Measurements from ENCODE around the gene RAX2.
"Not testable (repeated sequence)": the region's sequence is repeated elsewhere in the genome, so short reads cannot be mapped to it uniquely, and the experiment has no call there.

Gene RAX2

GRCh38 chr19:3757705-3758104 lies 14.3 kb downstream of the RAX2 start:
- not testable (repeated sequence) for DNase-seq

GRCh38 chr19:3753631-3754410 lies 18.2 kb downstream of the RAX2 start:
- no peak for DNase-seq

GRCh38 chr19:3752492-3752891 lies 19.5 kb downstream of the RAX2 start:
- no peak for DNase-seq

GRCh38 chr19:3751236-3751635 lies 20.8 kb downstream of the RAX2 start:
- no peak for DNase-seq

DNA sequence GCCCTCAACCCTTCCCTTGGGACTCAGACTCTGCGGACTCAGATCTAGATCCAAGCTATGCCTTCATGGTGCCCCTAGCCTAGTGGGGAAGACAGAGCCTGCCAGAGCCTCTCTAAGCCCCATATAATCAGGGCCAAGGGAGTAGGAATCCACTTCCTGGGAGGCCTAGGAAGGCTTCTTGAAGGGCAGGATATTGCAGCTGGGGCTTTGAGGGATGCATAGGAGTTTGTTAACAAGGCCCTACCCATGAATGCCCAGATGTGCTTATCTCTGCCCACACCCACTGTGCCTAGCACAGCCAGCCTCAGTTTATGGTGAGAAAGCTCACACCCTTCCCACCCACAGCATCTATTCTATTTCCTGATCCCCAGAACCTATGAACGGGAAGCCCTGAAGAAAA lies 21.8 kb downstream of the RAX2 start:
- no peak for DNase-seq

- DNase-seq: no peak
Observed at GRCh38 chr19:3748965-3749364, 23.1 kb downstream of the RAX2 start.

- no peak for DNase-seq
Observed at GRCh38 chr19:3746371-3747056, 25.5 kb downstream of the RAX2 start.

- no peak for DNase-seq
Observed at GRCh38 chr19:3745363-3746045, 26.5 kb downstream of the RAX2 start.

GRCh38 chr19:3743486-3743885 lies 28.5 kb downstream of the RAX2 start:
- DNase-seq: no peak

DNA sequence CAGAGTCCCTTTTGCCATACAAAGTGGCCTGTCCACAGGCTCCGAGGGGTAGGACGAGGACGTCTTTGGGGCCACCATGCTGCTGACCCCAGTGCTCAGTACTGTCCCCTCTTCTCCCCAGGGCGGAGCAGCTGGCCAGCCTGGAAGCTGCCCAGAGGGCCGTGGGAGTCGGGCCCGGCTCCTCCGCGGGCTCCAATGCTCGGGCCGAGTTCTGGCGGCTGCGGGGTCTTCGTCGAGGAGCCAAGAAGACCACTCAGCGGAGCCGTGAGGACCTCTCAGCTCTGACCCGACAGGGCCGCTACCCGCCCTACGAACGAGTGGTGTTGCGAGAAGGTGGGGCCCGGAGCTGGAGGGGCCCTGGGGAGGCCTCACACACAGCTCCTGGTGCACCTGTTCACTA lies 31.6 kb downstream of the RAX2 start:
- no peak for DNase-seq

DNA sequence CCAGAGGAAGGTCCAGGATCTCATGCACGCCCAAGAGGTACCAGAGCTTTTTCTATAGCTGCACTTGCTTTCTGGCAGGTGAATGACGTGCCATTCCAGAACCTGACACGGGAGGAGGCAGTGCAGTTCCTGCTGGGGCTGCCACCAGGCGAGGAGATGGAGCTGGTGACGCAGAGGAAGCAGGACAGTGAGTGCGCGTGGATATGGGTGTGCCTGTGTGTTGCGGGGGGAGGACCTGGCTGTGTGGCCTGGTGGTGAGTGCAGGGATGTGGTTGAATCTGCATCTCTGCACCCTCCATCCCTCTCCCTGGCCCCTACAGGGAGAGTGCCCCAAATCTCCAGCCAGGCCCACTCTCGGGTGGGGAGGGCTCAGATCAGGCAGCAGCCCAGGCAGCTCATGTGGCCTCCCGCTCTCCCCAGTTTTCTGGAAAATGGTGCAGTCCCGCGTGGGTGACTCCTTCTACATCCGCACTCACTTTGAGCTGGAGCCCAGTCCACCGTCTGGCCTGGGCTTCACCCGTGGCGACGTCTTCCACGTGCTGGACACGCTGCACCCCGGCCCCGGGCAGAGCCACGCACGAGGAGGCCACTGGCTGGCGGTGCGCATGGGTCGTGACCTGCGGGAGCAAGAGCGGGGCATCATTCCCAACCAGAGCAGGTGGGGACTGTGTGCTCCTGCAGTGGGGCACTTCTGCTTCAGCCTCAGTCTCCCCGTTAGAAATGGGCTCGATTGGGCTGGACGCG lies 33.4 kb downstream of the RAX2 start:
- no peak for DNase-seq

- DNase-seq: no peak
Observed at GRCh38 chr19:3737487-3738205, 34.4 kb downstream of the RAX2 start.

- DNase-seq: no peak
Observed at GRCh38 chr19:3736106-3736724, 35.8 kb downstream of the RAX2 start.

DNA sequence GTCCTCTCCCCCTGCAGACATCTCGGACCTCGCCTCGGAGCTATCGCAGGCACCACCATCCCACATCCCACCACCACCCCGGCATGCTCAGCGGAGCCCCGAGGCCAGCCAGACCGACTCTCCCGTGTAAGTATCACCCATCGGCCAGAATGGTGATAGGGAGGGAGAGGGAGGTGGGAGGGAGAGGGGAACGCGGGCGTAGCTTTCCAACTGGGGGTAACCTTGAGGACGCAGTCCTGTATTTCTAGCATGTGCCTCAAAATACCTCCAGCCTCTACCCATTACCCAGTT lies 37.8 kb downstream of the RAX2 start:
- no peak for DNase-seq

DNA sequence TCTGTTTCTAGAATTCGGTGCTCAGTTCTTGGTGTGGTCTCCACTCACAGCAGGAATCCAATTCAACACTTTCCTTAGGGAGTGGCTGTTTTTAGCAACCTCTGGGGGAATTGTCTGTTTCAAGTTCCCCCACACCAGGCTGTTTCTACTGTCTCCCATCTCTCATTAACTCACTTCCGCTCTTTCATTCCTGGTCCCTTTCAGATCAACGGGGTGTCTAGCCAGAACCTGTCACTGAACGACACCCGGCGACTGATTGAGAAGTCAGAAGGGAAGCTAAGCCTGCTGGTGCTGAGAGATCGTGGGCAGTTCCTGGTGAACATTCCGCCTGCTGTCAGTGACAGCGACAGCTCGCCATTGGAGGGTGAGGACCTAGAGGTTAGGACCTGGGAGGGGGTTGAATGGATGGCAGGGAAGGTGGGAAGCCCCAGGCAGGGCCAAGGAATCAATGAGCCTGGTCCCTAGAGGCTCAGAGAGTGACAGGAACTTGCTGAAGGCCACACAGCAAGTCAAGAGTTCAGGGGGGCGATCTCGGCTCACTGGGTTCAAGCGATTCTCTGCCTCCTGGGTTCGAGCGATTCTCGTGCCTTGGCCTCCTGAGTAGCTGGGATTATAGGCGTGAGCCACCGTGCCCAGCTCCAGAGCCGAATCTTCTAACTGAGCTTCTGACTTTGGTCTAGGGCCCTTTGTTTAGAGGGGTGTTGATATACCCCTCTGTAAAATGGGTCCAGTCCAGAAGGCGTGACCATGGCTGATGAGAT lies 38.3 kb downstream of the RAX2 start:
- no peak for DNase-seq

DNA sequence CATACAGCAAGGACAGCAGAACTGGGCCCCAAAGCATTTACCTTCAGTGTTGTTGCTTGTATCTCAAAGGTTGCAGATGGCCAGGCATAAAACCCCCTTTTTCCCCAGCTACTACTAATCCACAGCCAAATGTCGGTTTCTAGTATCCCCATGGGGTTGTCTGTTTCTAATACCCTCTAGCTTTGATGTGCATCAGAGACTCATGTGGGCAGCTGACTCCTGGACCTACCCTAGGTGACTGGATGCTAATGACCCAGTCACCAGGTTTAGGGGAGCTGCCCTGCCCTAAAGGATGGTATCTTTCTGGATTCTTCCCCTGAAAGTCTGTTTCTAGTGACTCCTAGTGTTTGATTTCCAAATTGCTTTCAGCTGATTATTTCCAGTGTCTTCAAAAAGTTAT lies 39.9 kb downstream of the RAX2 start:
- DNase-seq: no peak

GRCh38 chr19:3730457-3730958 lies 41.5 kb downstream of the RAX2 start:
- no peak for DNase-seq

DNA sequence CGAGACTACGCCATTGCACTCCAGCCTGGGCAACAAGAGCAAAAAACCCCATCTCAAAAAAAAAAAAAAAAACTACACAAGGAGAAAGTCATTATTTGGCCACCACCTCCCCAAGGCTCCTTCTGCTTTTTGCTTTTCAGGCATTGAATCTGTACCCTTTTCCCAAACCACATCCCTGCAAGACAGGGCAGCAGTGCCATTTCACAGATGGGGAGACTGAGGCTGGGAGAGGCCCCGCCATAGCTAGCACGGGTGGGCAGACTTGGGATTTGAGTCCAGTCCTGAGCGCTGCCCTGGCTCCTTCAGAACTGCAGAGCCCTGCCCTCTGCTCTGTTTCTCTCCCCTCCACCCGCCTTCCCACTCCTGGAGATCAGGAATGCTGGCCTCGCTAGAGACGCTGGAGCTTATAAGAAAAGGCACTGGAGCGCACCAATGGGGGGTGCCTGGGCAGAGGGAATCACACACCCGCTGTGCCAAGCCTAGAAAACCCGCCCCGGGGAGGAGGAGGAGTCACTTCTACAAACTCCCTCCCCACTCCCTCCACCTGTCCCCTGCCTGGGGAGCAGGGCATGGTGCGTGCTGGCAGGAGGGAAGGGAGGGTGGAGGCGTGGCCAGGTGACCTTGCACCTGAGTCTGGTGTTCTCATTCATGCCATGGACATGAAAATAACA lies 46.3 kb downstream of the RAX2 start:
- no peak for DNase-seq

DNA sequence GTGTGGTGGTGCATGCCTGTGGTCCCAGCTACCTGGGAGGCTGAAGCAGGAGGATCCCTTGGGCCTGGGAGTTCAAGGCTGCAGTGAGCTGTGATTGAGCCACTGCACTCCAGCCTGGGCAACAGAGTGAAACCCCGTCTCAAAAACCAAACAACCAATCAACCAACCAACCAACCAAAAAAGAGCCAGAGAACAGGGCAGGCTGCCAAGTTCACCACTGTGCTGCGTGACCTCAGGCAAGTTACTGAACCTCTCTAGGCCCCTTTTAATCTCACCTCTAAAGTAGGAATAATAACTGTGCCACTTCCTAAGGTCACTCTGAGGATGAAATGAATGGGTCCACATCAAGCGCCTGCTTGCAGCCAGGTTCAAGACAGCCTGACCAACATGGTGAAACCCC lies 46.9 kb downstream of the RAX2 start:
- no peak for DNase-seq

DNA sequence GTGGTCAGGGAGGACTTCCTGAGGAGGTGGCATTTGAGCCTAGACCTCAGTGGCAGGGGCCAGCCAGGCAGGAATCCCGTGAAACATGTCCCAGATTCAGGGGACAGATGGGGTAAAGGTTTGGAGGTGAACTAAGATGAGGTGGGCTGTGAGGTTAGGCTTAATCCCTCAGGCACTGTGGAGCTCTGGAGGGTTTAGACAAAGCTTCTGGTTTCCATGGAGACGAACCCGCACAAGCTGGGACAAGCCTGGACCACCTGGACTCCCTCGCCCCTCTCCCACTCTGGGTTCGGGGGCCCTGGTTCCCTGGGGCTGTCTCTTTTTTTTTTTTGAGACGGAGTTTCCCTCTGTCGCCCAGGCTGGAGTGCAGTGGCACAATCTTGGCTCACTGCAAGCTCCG lies 48.1 kb downstream of the RAX2 start:
- DNase-seq: no peak

DNA sequence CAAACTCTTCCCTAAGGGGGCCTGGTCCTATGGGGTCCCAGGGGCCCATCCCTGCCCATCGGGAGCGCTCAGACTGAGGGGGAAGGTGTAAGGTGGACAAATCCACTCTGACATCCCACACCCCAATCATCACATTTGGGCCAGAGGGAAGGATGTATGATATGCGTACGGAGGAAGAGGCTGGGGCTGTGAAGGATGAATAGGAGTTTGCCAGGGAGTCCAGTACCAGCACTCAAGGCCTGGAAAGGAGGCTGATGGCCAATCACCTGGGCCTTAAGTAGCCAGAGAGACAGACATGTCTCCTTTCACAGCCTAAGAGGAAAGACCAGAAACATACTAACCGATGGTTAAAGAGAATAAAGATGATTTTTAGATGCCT lies 48.9 kb downstream of the RAX2 start:
- no peak for DNase-seq

All from fibroblast of upper back skin (primary cell).